Subcutaneous abdominal adipose tissue (tissue), 5 donors: Measurements from ENCODE around the gene PLEKHA8.

ENCODE experiments used
- H3K27ac ChIP-seq: one replicate; pipeline ENCODE4 v1.7.0; 2013; ENCODE audit warnings: low read depth, mild to moderate bottlenecking, inconsistent platforms, low read length, moderate library complexity
- H3K27me3 ChIP-seq, 5 donors: one replicate each; pipeline ENCODE4 v1.7.0; 2013; ENCODE audit warnings: low read length in 5 of 5, inconsistent platforms in 1 of 5; ENCODE audit not compliant: control insufficient read depth in 5 of 5, insufficient read depth in 4 of 5
- H3K36me3 ChIP-seq, 5 donors: one replicate each; pipeline ENCODE4 v1.7.0; 2013; ENCODE audit warnings: low read length in 5 of 5; ENCODE audit not compliant: control insufficient read depth in 5 of 5, insufficient read depth in 5 of 5
- H3K4me1 ChIP-seq, 5 donors: one replicate each; pipeline ENCODE4 v1.7.0; 2013; ENCODE audit warnings: low read length in 5 of 5, mild to moderate bottlenecking in 3 of 5, moderate library complexity in 1 of 5; ENCODE audit not compliant: control insufficient read depth in 5 of 5, insufficient read depth in 5 of 5
- H3K4me3 ChIP-seq, 5 donors: one replicate each; pipeline ENCODE4 v1.7.0; 2013; ENCODE audit warnings: low read length in 5 of 5, low read depth in 1 of 5
- H3K9ac ChIP-seq, 5 donors: one replicate each; pipeline ENCODE4 v1.7.0; 2013; ENCODE audit warnings: low read length in 5 of 5, mild to moderate bottlenecking in 4 of 5, moderate library complexity in 3 of 5
- H3K9me3 ChIP-seq, 5 donors: one replicate each; pipeline ENCODE4 v1.7.0; 2013; ENCODE audit warnings: low read length in 5 of 5; ENCODE audit not compliant: control insufficient read depth in 5 of 5
- donor health status: healthy.
- donor health status: healthy.
- donor health status: healthy.
- donor health status: healthy.
- donor health status: healthy.

Gene PLEKHA8

GRCh38 chr7:30169579-30169978 lies 141.4 kb downstream of the PLEKHA8 start:
- no peaks in the 10 kb centered on the region for H3K27me3 ChIP-seq
- no peaks in the 10 kb centered on the region for H3K9me3 ChIP-seq
- H3K9ac ChIP-seq = peak overlapping the region in 2 of 5 donors; percentile 31 to 36
- H3K4me3 ChIP-seq = no peak overlapping the region
- H3K27ac ChIP-seq = peak overlapping the region; percentile 48
- H3K36me3 ChIP-seq = peaks cover 4 to 22% (median 13%) of the 10 kb centered on the region in 5 donors
- peaks cover 17 to 76% (median 49%) of the 10 kb centered on the region in 5 donors for H3K4me1 ChIP-seq

DNA sequence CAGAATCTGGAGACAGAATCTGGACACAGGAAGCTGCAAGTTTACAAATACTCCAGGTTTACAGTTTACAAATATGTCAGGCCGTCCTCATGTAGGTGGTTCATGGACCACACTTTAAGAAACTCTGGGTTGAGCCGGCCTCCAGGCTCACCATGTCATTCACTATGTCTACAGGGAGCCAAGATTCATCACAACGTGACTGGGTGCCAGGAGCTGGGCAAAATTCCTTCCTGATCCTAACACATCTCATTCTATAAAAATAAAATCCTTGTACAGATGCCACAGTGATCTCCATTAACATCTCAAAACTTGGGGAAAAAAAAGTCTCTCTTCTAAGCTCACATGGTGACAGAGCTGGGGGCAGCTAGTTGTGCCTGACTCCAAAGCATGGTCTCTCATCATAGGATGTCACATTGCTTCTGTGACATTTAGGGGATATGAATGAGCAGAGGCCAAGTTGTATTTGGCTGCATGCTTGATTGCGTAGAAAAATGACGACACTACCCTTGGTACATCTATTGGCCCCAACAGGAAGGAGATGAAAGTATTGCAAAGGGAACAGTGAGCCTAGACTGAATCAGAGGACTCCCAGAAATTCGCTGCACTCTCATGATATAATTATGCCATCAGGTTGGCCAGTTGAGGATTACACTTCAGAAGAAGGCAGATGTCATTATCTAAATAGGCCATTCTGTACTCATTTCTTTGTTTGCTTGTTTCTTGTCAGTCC lies 142.4 kb downstream of the PLEKHA8 start:
- Histone ChIP-seq H3K9me3 (no peaks in the 10 kb centered on the region), H3K36me3 (peaks cover 0 to 20% (median 13%) of the 10 kb centered on the region in 5 donors), H3K4me3 (no peak overlapping the region), H3K27ac (peak overlapping the region; percentile 87), H3K9ac (peak overlapping the region in 1 of 5 donors; percentile 36), H3K4me1 (peaks cover 18 to 77% (median 50%) of the 10 kb centered on the region in 5 donors), H3K27me3 (no peaks in the 10 kb centered on the region)

GRCh38 chr7:30171766-30172447 lies 143.7 kb downstream of the PLEKHA8 start:
- peaks cover 15 to 85% (median 61%) of the 10 kb centered on the region in 5 donors for H3K4me1 ChIP-seq
- peak overlapping the region; percentile 87 for H3K27ac ChIP-seq
- H3K9ac ChIP-seq = peak overlapping the region in 2 of 5 donors; percentile 0 to 41

GRCh38 chr7:30172451-30172850 lies 144.2 kb downstream of the PLEKHA8 start:
- H3K27ac ChIP-seq = peak overlapping the region; percentile 87

More at GRCh38 chr7:30171766-30172447, 143.7 kb downstream of the PLEKHA8 start:
- no peaks in the 10 kb centered on the region for H3K9me3 ChIP-seq
- peaks cover 0 to 8% (median 5%) of the 10 kb centered on the region in 5 donors for H3K36me3 ChIP-seq
- H3K27me3 ChIP-seq = no peaks in the 10 kb centered on the region
- H3K4me3 ChIP-seq = no peak overlapping the region

DNA sequence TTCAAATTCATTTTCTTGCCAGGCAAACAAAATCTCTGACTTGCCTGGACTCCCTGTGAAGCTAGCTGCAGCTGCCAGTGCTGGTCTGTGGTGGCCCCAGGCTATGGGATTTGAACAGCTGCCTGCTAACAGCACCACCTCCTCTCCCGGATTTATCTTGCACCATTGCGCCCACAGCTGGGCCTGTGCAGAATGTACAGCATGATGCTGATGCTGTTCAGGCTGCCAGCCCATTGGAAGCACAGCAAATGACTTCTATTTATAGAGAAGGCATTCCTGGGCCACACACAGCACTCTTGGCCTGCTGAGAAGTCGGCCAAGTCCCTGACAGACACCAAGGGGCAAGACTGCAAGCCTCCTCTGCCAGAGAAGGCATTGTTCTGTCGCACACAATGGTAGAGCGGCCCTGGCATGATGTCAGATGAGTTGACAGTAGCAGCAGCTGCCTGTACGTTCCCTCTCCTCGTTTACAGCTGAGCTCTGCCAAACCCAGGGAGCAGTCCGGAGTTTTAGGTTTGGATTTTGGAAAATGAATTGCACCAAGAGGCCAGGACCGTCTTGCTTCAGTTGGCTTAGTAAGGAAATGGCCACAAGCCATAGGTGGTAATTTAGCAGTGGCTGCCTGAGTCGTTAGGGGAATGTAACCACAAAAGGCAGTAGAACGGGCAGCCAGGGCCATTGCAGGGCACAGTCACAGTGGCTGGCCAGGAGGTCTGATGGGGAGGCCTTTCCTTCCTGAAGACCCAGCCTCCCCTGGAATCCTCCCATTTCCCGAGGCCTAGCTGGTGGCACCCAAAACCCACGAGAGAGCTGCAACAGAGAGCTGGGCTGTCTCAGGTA lies 145.1 kb downstream of the PLEKHA8 start:
- Histone ChIP-seq H3K9ac (peak overlapping the region in 3 of 5 donors; percentile 26 to 42 (median 31)), H3K9me3 (no peaks in the 10 kb centered on the region), H3K27ac (peak overlapping the region; percentile 87), H3K27me3 (no peaks in the 10 kb centered on the region), H3K36me3 (no peaks in the 10 kb centered on the region), H3K4me3 (no peak overlapping the region), H3K4me1 (peaks cover 15 to 88% (median 66%) of the 10 kb centered on the region in 5 donors)

More at GRCh38 chr7:30172451-30172850, 144.2 kb downstream of the PLEKHA8 start:
- H3K27me3 ChIP-seq = no peaks in the 10 kb centered on the region
- H3K9me3 ChIP-seq = no peaks in the 10 kb centered on the region
- peaks cover 15 to 90% (median 64%) of the 10 kb centered on the region in 5 donors for H3K4me1 ChIP-seq
- no peak overlapping the region for H3K4me3 ChIP-seq
- peaks cover 0 to 5% (median 2%) of the 10 kb centered on the region in 5 donors for H3K36me3 ChIP-seq
- H3K9ac ChIP-seq = peak overlapping the region in 4 of 5 donors; percentile 0 to 41 (median 20)

DNA sequence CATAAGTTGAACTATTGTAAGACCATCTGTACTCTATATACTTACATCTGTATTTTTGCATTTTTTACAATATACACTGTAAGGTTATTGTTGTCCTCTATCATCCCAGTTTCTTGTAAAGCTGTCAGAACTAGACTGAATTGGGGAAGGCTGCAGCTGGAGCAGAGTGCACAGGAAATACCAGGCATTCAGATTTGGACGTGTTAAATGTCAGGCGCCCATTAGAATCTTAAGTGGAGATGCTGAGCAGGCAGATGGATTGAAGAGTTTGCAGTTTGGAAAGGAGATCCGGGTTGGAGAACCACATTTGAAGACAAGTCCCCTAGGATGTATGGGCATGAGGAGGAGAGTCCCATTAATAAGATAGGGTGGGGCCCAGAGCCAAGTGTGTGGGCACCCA lies 147.0 kb downstream of the PLEKHA8 start:
- peaks cover 16 to 78% (median 66%) of the 10 kb centered on the region in 5 donors for H3K4me1 ChIP-seq
- H3K9ac ChIP-seq = no peak overlapping the region
- no peak overlapping the region for H3K27ac ChIP-seq
- H3K36me3 ChIP-seq = no peaks in the 10 kb centered on the region
- H3K9me3 ChIP-seq = no peaks in the 10 kb centered on the region
- H3K27me3 ChIP-seq = no peaks in the 10 kb centered on the region
- H3K4me3 ChIP-seq = no peak overlapping the region

DNA sequence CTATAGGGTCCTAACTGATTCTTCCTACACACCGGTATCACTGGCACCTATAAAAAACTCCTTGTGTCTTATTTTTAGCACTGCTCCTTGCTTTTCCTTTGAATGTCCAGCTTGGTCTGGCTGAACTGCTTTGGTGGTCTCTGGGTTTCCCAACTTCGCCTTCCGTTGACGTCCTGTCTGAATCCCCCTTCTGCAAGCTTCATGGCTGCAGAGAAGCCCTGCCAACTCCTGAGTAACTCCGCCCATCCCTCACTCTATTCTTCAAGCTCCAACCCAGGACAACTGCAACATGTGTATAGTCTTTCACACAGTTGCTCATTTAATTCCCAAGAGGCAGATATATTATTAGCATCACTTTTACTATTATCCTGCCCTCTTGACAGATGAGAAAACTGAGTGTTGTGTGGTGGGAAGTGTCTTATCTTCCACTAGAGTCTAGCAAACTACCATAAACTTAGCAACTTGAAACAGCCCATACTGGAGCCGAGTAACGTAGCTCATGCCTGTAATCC lies 147.5 kb downstream of the PLEKHA8 start:
- Histone ChIP-seq H3K27ac (no peak overlapping the region), H3K27me3 (no peaks in the 10 kb centered on the region), H3K4me3 (no peak overlapping the region), H3K9ac (no peak overlapping the region), H3K36me3 (no peaks in the 10 kb centered on the region), H3K4me1 (peaks cover 16 to 74% (median 64%) of the 10 kb centered on the region in 5 donors), H3K9me3 (no peaks in the 10 kb centered on the region)

DNA sequence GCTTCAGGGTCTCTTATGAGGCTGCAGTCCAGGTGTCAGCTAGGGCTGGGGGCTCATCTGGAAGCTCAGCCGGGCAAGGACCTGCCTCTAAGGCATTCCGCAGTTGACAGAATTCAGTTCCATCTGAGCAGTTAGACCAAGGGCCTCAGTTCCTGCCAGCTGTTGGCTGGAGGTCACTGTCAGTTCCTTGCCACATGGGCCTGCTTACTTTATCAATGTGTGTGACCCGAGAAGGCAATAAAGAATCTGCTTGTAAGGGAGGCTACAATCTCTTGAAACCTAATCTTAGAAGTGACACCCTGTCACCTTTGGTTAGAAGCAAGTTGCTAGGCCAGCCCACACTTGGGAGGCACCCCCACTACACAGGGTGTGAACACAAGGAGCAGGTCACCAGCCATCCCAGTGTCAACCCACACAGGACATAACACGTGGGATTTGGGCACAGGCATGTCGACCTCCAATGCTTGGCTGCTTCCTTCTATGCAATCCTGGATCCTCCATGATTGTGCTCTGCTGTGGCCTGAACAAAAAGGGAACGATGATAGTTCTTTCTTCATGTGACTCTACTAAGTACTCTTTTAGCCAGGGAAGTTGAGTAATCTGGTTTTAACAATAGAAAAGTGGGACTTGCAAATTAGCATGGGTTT lies 148.4 kb downstream of the PLEKHA8 start:
- H3K27ac ChIP-seq = no peak overlapping the region
- H3K4me1 ChIP-seq = peaks cover 16 to 76% (median 63%) of the 10 kb centered on the region in 5 donors

GRCh38 chr7:30177186-30177585 lies 149.0 kb downstream of the PLEKHA8 start:
- no peaks in the 10 kb centered on the region for H3K9me3 ChIP-seq
- no peaks in the 10 kb centered on the region for H3K36me3 ChIP-seq
- H3K4me3 ChIP-seq = no peak overlapping the region
- H3K27ac ChIP-seq = no peak overlapping the region
- H3K9ac ChIP-seq = no peak overlapping the region
- H3K4me1 ChIP-seq = peaks cover 16 to 74% (median 65%) of the 10 kb centered on the region in 5 donors
- H3K27me3 ChIP-seq = no peaks in the 10 kb centered on the region

More for the DNA sequence above, 148.4 kb downstream of the PLEKHA8 start:
- H3K27me3 ChIP-seq = no peaks in the 10 kb centered on the region
- no peaks in the 10 kb centered on the region for H3K9me3 ChIP-seq
- no peaks in the 10 kb centered on the region for H3K36me3 ChIP-seq
- no peak overlapping the region for H3K9ac ChIP-seq
- H3K4me3 ChIP-seq = no peak overlapping the region
